GM15510 (cell line): Measurements from ENCODE around the gene PPARGC1A.

ENCODE experiments used
- POLR2A ChIP-seq: IDR thresholded peaks from 3 replicates; pipeline ENCODE4 v1.6.1; 2011; ENCODE audit warnings: borderline replicate concordance; ENCODE audit not compliant: insufficient read length; ENCODE audit errors: extremely low read depth

Gene PPARGC1A

GRCh38 chr4:23894021-23894420 is 4.2 kb upstream of the PPARGC1A start:
- TF ChIP-seq POLR2A = no peak

GRCh38 chr4:23891064-23891421 is 1.2 kb upstream of the PPARGC1A start:
- TF ChIP-seq POLR2A = no peak

GRCh38 chr4:23890369-23891063 is 669 bp upstream of the PPARGC1A start:
- TF ChIP-seq POLR2A = no peak

- no peak for TF ChIP-seq POLR2A
Observed at GRCh38 chr4:23889391-23889790, 456 bp downstream of the PPARGC1A start.

- no peak for TF ChIP-seq POLR2A
Observed at GRCh38 chr4:23888421-23889319, 1.2 kb downstream of the PPARGC1A start.

- no peak for TF ChIP-seq POLR2A
Observed at GRCh38 chr4:23887989-23888388, 1.9 kb downstream of the PPARGC1A start.

GRCh38 chr4:23887173-23887572 is 2.7 kb downstream of the PPARGC1A start:
- TF ChIP-seq POLR2A = no peak

- no peak for TF ChIP-seq POLR2A
Observed at GRCh38 chr4:23885943-23886590, 3.8 kb downstream of the PPARGC1A start.

- no peak for TF ChIP-seq POLR2A
Observed at GRCh38 chr4:23884741-23885140, 5.1 kb downstream of the PPARGC1A start.

GRCh38 chr4:23884261-23884660 is 5.6 kb downstream of the PPARGC1A start:
- no peak for TF ChIP-seq POLR2A

GRCh38 chr4:23882976-23883531 is 6.8 kb downstream of the PPARGC1A start:
- TF ChIP-seq POLR2A = no peak

GRCh38 chr4:23881674-23882337 is 8.0 kb downstream of the PPARGC1A start:
- no peak for TF ChIP-seq POLR2A

- no peak for TF ChIP-seq POLR2A
Observed at GRCh38 chr4:23881052-23881501, 8.8 kb downstream of the PPARGC1A start.

GRCh38 chr4:23878912-23879732 is 10.7 kb downstream of the PPARGC1A start:
- no peak for TF ChIP-seq POLR2A

- no peak for TF ChIP-seq POLR2A
Observed at GRCh38 chr4:23878246-23878891, 11.5 kb downstream of the PPARGC1A start.
